KBM-7 (cell line): ENCODE data around the gene ATP6V0E2.

Source experiments
- DNase-seq: peaks from one replicate; pipeline ENCODE4 v3.0.0-alpha.2; 2015
- in situ Hi-C: fragments of 300-500 bp; cut with MboI; formaldehyde crosslinking; loops from 2 replicates; pipeline ENCODE4 v1.14.3; 2020; ENCODE audit warnings: low sequenced_read_pairs, low pct_unique_long_range_greater_than_20kb, mixed read lengths

The ATP6V0E2 gene

DNA sequence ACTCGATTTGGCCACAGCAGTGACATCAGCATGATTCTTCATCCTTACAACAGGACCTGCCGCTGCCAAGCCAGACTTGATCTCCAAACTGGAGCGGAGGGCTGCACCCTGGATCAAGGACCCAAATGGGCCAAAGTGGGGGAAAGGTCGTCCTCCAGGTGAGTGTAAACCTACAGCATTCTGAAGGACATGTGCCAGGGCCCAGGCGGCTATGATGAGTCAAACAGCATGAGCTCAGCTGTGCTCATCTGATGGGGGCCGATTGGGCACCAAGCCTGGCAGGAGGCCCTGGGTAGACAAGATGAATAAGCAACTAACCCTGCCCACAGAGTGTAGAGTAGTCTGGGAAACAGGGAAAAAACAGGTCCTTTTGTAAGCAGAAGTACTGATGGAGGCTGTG is 14.4 kb upstream of the ATP6V0E2 start:
- no peak for DNase-seq
- in situ Hi-C loops: no loop called here

DNA sequence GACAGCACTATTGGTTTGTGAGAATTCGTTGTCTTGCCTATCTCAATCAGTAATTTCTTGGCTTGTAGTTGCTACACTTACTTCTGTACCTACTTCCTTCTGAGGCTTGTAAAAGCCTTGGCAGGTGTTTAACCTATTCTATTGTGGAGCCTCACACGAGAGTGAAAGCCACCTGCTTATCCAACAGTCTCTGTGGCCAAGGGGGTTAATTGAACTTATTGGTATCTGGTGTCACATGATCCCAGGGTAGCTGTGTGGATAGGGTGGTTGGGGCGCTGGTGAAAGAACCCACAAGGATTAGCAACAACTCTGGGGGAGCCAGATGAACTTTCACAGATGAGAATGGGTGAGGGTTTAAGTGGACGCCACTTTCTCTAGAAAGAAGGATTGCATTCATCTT is 13.9 kb upstream of the ATP6V0E2 start:
- in situ Hi-C loops: no loop called here
- DNase-seq: no peak

DNA sequence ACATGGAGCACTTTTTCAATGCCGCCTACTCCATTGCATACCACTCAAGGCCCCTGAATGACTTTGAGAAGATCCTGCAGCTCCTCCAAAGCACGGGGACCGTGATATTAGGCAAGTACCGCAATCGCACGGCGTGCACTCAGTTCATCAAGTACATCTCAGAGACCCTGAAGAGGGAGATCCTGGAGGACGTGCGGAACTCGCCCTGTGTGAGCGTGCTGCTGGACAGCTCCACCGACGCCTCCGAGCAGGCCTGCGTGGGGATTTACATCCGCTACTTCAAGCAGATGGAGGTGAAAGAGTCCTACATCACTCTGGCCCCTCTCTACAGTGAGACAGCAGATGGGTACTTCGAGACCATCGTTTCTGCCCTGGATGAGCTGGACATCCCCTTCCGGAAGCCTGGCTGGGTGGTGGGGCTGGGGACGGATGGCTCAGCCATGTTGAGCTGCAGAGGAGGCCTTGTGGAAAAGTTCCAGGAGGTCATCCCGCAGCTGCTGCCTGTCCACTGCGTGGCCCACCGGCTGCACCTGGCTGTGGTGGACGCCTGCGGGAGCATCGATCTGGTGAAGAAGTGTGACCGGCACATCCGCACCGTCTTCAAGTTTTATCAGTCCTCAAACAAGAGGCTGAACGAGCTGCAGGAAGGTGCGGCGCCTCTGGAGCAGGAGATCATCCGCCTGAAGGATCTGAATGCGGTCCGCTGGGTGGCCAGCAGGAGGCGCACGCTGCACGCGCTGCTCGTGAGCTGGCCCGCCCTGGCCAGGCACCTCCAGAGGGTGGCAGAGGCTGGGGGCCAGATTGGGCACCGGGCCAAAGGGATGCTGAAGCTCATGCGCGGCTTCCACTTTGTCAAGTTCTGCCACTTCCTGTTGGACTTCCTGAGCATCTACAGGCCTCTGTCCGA is 12.7 kb upstream of the ATP6V0E2 start:
- DNase-seq: no peak
- in situ Hi-C loops: no loop called here

DNA sequence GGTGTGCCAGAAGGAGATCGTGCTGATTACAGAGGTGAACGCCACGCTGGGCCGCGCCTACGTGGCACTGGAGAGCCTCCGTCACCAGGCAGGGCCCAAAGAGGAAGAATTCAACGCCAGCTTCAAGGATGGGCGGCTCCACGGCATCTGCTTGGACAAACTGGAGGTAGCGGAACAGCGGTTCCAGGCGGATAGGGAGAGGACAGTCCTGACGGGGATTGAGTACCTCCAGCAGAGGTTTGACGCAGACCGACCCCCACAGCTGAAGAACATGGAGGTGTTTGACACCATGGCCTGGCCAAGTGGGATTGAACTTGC is 12.1 kb upstream of the ATP6V0E2 start:
- DNase-seq: no peak
- in situ Hi-C loops: no loop called here

DNA sequence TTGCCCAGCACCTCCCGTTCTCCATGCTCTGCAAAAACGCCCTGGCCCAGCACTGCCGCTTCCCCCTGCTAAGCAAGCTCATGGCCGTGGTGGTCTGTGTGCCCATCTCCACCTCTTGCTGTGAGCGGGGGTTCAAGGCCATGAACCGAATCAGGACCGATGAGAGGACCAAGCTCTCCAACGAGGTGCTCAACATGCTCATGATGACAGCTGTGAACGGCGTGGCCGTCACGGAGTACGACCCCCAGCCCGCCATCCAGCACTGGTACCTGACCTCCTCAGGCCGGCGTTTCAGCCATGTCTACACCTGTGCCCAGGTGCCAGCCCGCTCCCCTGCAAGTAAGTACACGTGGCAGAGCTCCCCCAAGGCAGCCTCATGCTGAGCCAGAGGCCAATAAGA is 11.6 kb upstream of the ATP6V0E2 start:
- in situ Hi-C loops: no loop called here

DNA sequence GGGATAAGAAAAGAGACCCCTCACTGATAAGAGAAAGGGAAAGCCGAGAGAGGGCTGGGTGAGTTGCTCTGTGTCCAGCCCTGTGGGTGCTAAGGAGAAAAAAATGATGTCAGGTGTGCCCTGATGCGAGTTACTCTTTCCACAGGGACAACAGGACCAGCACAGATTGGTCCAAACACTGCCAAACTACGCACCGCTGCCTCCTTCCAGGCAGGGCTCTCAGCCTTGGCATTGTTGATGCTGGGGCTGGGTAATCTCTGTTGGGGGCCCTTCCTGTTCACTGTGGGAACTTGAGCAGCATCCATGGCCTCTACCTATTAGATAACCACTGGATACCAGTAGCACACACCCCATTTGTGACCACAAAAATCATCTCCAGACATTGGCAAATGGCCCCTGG is 10.3 kb upstream of the ATP6V0E2 start:
- in situ Hi-C loops: no loop called here
- no peak for DNase-seq

More for the DNA sequence above, 11.6 kb upstream of the ATP6V0E2 start:
- DNase-seq: no peak

DNA sequence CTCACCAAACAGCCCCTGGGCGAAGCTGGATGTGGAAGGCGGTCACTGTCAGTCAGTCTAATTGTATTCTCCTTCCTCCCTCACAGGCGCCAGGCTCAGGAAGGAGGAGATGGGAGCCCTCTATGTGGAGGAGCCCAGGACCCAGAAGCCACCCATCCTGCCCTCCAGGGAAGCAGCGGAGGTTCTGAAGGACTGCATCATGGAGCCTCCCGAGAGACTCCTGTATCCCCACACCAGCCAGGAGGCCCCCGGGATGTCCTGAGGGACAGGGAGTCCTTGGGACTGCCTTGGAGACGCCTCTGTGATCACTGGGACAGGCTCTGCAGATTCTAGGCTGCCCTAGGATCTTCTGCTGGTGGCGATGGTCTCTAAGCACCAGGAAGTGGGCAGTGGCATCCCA is 9.7 kb upstream of the ATP6V0E2 start:
- in situ Hi-C loops: no loop called here

DNA sequence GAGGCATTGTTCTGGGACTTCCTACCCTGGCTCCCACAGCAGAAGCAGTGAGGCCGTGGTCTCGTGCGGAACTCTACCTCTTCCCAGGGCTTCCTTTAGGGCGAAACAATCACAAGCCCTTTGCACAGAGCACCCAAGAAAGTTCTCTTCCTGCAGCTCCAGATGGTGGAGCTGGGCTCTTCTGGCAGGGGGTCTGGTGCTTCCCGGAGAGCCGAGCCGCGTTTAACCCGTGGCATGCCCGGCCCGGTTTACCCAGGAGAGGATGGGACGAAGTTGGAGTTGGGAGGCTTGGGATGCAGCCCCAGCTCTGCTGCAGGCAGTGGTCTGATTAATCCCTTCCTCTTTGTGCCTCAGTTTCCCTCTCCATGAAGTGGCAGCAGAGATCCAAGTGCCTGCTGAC is 9.0 kb upstream of the ATP6V0E2 start:
- DNase-seq: no peak
- in situ Hi-C loops: no loop called here

More for the DNA sequence above, 9.7 kb upstream of the ATP6V0E2 start:
- no peak for DNase-seq

DNA sequence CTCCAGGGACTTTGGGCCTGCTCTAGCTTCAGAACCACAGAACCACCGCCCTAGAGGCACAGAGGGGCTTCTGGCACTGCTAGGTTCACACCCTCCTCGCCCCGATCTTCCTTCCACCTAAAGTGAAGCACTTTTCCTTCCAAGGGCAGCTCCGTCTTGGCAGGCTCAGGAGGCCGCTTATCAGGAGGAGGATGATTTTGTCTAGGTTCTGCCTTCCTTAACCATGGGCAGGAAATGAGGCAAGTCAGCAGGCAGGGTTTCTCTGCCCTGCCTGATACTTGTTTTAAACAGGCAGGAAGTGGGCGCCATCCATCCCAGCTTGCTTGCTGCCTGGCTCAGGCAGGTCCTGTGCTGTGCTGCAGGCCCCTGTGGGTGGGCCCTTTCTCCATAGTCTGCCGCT is 8.3 kb upstream of the ATP6V0E2 start:
- in situ Hi-C loops: no loop called here
- peak; percentile 67 for DNase-seq

DNA sequence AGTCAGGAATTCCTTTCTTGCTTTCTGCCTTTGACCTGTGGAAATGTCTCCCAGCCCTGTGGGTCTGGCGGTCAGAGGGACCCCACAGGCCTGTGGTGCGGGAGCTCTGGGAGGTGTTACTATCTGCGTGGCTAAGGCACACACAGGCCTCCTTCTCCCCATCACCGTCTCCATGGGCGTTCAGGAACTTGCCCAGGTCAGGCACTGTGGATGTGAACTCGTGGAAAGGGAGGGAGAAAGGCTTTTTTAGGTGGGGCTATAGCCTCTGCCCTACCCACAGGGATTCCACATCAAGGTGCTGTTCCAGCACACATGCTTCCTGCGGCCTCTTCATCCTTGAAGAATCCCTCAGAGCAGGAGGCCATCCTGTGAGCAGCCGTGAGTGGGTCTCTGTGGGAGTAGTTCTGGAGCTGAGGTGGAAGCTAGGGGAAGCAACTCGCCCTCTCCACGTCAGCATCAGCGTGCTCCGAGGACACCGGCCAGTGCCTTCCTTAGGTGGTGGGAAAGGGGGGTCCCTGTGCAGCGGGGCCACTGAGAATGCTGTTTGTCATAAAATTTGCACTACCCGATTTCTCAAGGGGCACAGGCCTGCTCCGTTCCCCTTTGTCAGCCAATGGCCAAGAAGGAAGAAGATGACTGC is 7.5 kb upstream of the ATP6V0E2 start:
- in situ Hi-C loops: no loop called here
- no peak for DNase-seq

DNA sequence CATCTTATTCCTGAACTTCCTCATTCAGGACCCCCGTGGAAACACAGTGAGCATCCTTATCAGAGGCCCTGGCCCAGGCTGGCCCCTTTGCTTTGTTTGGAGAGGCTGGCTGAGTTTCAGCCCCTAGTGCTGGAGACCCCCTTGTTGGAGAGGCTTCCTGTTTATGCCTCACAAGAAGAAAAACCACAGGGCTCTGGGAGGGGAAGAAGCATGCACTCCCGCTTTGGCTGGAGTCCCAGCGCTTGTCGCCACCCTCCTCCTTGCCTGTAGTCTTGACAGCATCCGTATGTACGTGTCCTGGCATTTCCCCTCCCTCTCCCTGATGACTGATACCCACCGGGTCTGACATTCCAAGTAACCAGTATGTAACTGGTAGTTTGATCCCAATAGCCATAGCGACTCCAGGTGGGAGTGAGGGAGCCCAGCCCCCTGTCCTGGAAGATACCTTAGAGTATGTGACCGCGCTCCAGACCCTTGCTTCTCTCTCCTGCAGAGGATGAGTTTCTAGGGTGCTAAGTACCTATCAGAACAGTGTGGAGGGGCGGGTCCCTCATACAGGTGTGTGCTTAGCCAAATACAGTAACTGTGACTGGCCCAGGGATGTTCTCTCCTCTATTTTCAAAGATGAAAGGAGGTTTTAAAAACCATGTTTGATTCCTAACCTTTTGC is 6.9 kb upstream of the ATP6V0E2 start:
- DNase-seq: peak; percentile 77
- in situ Hi-C loops: no loop called here

DNA sequence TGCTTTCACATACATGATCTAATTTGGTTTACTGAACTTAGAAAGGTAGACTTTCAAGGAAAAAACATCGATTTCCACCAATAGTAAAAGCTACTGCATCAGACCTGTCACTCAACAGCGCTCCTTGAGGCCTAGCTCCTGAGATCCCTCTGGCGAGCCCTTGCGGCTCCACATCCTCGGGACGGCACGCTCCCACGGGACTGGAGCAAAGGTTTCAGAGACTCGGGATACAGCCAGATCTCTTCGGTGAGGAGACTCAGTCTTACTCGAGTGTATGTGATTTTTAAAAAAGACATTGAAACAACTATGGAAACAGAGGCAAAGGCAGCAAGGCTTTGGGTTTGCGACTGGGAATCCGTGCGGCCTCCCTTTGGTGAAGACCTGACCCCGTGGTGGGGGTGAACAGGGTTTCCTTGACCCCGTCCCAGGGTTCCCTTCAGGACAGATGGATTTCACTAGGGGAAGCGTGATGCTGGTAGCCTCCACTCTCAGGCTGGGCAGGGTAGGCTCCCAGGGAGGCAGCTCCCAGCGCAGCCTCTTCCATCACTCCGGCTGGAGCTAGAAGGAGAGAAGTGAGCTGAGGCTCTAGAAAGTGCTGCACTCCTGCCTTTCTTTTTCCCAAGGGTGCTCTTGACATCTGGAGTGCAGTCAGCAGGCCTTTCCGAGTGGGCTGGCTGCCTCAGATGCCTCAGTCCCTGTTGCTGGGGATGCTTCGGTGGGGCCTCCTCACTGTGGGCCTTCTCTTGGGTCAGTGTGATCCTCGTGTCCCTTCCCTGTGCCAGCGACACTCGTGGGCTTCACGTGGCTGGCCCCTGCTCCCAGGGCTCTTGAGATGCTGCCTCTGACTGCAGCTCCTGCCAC is 5.8 kb upstream of the ATP6V0E2 start:
- DNase-seq: no peak
- in situ Hi-C loops: no loop called here

DNA sequence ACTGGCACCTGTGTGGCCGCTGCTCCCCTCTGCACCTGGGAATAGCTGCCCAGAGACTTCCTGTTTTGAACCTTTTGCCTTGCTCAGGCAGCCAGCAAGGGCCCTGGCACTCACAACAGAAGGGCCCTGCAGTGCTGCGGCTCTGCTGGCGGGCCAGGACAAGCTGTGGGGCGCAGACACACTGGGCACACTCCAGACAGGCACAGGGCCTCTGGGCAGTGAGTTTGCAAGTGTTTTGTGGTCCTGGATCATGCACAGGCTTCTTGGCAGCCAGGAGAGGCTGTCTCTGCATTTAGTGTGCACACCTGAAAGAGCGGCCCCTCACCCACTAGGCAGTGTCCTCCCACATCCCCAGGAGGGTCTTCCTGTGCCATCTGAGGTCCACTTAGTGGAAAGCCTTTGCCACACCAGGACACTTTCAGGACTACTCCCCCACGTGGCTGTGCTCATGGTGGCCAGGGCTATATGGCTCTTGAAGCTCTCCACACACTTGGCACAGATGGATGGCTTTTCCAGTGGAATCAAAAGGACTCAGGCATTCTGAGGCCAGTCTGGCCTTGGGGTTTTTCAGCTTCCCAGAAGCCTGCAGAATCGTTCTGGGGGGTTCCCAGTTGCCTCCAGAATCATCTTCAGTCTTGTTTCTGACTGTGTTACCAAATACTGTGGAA is 5.0 kb upstream of the ATP6V0E2 start:
- no peak for DNase-seq
- in situ Hi-C loops: no loop called here

DNA sequence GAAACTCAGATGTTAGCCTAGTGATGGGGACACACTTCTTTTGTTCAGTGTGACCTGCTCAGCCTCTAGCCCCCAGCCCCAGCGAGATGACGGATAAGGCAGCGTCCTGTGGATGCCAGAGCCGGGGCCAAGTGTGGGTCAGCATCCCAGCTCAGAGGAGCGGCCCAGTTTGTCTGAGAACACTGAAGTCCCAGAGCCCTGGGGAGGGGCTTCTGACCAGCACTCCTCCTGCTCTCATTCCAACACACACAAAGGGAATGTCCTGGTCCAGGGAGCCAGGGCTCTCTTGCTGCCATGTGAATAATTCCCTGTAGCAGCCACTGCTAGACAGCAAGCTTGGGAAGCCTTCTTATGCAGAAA is 4.5 kb upstream of the ATP6V0E2 start:
- in situ Hi-C loops: no loop called here
- DNase-seq: no peak

DNA sequence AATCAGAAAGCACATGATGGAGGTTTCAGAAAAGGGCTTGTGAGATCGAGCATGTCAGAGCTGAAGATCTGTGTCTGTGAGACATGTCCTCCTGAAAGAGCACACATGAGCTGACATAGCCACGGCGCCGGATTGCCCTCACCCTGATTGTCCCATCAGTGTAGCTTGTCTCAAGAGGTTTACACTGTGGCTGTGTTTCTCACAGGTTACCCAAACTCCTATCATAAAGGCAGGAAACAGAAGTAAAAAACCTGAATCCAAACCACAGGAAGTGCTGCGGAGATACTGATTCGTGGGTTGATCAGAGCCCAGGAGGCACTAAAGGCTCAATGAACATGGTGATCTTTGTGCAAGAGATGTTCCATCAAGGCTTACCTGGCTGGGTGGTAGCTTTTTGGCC is 3.9 kb upstream of the ATP6V0E2 start:
- in situ Hi-C loops: no loop called here
- DNase-seq: peak; percentile 69

DNA sequence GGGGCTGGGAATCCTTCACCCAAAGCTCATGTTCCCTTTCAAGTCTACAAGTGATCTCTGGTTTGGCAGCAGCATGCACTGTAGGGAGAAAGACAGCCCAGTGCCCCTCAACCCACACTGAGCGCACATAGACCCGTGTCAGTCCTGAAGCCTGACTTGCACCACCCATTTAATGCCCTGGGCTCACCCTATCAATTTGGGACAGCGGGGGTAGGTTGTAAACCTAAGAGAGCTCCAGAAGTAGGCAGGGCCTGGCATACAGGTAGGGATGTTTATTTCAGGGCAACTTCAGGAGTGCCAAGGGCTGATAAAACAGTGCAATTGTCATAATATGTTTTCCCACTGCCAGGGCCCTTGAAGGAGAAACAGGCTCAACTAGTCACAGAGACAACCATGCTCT is 3.5 kb upstream of the ATP6V0E2 start:
- no peak for DNase-seq
- in situ Hi-C loops: no loop called here

DNA sequence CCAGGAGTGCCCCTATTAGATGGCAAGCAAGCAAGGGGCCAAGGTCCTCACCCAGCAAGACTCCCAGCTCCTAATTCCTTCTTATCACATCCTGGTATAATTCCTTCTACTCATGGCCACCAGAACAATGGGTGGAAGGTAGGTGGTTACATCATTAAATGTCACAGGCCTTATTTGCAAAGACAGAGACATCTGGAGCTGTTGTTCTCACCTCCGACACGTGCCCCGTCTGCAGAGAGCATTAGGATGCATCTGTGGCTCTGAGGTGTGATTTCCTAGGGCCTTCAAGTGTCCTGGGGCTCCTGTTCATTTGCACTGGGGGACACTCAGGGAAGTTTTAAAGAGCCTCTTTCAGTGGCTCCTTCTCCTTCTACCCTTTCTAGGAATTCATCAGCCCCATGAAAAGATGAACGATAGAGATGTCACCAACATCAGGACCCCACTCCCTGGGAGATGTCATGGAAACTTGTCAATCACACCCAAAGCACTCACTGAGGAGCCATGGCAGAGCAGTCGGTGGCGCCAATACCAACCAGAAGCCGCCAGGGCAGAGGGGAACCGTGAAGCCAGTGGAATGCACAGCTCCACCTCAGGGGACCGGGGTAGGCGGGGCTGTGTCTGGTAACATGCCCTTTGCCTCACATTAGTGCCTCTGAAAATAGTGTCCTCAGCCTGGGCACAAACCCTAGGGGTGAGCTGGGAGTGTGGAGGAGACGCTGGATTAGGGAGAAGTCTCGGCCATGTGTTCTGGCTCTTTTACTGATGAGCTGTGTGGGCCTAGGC is 2.9 kb upstream of the ATP6V0E2 start:
- no peak for DNase-seq
- in situ Hi-C loops: no loop called here

DNA sequence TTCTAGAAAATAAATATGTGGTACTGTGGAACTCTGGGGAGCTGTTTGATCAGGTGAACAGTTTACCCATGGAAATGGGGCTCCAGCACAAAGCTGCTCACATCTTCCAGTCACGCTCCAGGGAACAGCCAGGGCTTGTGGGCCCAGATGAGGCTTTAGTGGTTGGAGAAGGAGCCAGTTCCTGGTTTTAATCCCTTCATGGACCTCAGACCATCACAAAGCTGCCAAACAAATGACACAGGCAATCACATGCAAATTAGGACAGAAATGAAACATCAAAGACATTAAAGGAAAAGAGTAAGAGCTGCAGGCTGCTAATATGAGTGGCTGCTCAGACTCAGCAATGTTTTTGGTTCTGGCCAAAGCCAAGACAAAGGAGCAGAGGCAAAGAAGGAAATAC is 2.2 kb upstream of the ATP6V0E2 start:
- in situ Hi-C loops: no loop called here
- DNase-seq: peak; percentile 37
